Stimulated activated CD4-positive, alpha-beta T cell treated with anti-CD3 and anti-CD28 coated beads, Interleukin-15, amount 100 ng/mL, for 48 hours (primary cell): Measurements from ENCODE around the gene PUS1.

ENCODE experiments used
- DNase-seq, 2 donors: peaks; one replicate each; pipeline ENCODE4 v3.0.0-alpha.2; 2020; ENCODE audit warnings: low read depth in 2 of 2

PUS1 gene

GRCh38 chr12:131990066-131990979 lies 61.2 kb downstream of the PUS1 start:
- DNase-seq: no peak

GRCh38 chr12:131990980-131991305 lies 61.9 kb downstream of the PUS1 start:
- no peak for DNase-seq

GRCh38 chr12:131991816-131992430 lies 62.8 kb downstream of the PUS1 start:
- no peak for DNase-seq

- DNase-seq: no peak
These were observed 65.5 kb downstream of the PUS1 start for GRCh38 chr12:131994589-131994988.
